Activated gamma-delta T cell (primary cell): ENCODE data around the gene SHB.

Source experiments
- DNase-seq: peaks from one replicate; lab custom pipeline; 2025; lab: John Stamatoyannopoulos, UW

SHB gene

DNA sequence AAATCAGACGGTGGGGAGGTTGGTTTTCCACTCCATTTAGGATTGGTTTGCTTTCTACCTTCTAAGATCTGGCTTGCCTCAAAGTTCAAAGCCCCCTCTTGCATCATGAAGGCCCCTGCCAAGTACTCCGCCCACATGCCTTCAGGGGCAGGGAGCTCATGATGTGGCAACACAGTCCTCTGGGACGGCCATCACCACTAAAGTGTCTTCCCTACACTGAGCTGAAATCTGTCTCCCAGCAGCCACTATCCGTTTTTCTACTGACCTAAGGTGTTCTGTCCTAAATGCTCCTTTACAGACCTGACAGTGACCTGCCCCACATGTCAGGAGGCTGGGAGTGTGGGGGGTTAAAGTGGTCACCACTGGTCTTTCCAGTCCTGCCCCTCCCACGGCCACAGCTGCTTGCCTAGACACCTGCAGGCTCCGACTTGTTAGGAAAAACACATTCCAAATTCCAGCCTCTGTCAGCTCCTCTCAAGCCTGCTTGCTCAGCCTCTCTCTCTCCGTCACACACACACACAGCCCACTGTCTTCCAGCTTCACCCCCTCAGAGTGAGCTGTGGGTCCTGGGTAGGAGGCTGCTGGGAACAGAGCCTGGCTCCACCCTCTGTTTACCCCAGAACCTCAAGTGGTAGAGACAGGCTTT lies 44.9 kb downstream of the SHB start:
- DNase-seq = no peak

DNA sequence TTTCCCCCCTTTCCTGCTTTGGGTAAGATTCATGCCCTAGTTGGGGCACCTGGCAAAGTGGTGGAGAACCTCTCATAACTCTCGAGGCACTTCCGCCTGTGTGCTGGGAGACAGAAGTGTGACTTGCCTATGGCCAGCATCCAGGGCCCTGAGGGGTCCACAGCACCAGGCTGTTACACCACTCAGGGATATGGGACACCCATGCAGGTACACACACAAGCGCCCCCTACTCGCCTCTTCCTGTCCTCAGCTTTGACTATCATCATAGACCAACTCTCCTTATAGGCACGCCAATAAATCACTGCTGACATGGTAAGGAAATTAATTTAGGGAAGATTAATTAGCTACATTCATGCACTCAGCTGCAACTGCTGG lies 45.4 kb downstream of the SHB start:
- DNase-seq = no peak

DNA sequence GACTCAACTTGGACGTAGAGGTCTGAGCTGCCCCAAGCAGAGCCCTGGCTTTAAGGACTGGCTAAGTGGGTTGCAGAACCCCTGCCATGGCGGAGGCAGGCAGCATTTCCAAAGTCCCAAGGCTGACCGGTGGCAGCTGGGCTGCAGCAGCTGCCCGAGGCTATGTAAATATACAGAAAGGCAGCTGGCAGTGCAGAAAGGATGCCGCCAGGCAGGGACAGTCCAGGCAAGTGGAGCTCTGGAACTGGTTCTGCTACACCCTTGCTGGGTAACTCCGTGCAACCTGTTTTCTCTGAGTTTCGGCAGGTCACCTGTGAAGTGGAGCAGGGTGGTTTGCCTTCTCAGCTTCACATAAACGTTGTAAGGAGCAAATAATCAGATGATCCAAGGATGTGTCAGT lies 46.0 kb downstream of the SHB start:
- DNase-seq = no peak

DNA sequence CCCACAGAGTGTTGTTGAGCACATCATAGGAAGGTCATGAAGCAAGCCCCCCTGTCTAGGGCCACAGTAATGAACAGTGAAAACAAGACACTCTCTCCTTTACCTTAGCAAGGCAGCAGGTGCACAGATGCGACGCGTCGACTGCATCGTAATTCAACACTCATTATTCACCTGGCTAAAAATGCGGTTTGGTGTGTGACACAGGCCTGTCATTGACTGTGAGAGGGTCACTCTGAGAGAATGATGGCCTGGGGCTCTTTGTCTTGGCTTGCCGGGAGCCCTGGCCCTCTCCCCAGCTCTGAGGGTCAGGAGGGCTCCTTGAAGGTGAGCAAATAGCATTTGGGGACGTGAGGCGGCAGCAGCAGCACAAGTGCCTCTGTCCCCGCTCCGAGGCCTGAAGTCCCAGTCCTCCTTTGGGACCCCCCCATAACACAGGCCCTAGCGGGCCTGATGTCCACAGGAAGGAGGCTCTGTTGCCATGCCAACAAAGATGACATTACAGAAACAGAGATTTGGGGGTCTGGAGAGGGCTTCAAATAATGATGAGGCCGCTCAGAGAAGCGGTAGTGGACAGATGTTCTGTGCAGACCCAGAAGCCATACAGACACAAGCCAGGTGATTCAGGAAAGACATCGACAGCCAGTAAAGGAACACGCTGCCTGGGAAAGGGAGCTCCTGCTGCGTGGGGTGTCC lies 46.7 kb downstream of the SHB start:
- DNase-seq = no peak

DNA sequence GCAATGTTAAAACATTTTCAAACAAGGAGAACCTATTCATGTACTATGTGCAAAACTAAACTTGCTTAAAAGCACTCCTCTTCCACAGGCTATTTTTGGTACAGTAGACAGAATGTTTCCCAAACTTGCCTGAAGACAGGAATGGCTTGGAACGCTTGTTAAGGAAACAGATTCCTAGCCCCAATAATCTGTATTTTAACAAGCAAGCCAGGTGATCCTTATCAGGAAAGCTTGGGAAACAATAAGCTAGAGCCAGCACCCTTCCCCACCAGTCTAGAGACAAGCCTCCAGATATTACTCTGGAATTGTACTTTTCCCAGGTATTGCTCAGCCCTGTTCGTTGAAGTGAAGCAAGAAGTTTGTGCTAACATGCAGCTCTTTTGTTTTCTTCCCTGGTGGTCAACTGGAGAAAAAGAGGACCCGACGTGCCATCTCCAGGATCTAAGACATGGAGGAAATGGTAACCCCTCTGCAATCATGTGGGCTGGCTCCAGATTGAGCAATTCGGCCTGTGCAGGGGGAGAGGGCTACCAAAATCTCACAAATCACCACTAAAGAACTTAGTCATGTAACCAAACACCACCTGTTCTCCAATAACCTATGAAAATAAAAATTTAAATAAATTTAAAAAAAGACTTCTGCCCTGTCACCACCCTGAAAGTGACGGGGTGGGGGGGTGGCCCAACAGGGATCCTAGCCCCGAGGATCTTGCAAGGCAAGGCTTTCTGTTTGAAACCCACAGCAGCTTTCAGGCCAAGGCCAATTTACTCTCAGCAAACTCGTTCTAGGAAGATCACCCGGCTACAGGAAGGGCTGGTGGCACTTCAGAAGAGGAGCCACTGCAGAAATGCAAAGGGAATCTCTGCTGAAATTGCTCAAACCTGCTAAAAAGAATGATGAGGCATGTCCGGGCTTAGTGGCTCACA lies 48.6 kb downstream of the SHB start:
- DNase-seq = no peak

DNA sequence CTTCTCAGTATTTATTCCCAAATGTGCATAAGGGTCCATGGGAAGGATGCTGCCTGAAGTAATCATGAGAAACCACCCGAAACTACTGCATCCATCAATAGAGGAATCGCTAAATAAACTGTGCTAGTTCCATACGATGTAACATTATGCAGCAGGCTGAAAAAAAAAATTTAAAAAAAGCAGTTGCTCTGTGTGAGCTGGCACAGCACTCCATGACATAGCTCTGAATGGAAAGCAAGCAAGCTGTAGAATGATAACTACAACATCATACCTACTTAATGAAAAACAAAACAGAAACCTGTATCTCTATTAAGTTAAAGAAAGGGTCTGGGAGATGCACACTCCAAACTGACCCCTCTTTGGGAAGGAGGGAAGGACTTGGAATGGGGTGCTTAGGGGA lies 49.3 kb downstream of the SHB start:
- DNase-seq = no peak

DNA sequence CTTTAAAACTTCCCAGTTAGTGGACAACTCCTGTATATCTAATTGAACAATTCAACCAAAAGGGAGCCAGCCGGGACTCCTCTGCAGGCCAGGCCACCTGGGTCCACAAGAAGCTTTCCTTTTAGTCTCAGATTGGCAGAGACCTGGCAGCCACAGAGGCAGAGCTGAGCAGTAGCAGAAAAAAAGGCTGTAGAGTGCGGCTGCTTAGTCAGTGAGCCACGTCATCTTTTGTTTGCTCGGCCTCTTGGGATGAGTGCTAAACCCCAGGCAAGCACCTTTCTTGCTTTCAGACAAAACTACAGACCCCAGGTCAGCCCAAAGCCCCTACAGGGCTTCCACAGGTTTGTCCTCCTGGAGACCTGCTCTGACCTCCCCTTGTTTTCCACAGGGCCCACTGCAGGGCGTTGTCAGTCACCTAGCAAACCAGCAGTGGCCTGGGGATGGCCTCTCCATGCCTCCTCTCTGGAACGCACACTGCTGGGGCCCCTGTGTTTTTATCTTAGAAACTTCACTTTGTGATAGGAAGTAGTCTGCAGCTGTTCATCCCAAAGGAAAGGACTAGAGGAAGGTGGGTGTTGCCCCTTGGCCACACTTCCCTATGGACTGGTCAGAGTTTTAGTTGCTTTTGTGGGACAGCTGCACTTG lies 49.9 kb downstream of the SHB start:
- no peak for DNase-seq

DNA sequence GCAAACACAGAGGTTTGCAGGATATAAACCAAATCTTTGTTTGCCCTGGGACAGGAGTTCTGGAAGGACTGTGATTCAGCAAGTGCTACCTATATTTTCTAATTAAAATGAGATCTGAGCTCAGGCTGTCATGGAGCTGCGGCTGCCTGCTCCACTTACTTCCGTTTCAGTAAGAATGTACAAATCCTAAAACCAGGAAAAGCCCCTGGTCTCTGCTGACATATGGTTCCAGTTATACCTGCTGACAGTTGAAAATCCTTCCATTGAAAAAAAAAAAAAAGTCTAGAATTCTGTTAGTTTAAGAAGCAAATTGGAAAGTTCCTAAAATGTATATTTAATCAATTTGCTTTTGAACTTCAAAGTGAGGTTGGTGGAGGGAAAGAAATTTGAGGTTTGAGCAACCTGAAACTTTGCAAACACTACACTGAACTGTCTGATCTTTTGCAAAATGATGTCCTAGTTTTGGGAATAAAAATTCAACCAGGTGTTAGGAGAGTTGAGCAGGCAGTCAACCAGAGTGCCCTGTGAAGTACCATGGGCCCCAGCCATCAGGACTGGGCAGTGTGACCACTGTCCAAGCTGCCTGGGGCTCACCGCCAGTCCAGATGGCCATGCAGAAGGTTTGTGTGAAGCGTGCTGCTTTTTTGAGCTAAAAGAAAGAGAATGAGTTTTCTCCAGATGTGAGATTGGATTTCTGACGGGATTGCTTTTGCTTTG lies 50.6 kb downstream of the SHB start:
- DNase-seq = no peak

DNA sequence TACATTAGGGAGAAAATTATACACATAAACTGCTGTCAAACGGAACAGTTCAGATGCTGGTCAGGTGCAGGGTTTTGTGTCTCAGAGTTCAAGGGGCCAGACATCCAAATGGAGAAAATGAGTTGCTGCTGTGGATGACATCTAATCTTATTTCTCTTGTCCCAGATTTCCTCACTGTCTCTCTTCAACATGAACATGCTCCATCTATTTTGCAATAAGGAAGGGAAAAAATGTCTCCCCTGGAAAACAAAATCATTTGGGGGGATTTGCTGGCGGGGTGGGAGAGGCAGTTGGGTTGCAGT lies 51.2 kb downstream of the SHB start:
- DNase-seq = no peak

DNA sequence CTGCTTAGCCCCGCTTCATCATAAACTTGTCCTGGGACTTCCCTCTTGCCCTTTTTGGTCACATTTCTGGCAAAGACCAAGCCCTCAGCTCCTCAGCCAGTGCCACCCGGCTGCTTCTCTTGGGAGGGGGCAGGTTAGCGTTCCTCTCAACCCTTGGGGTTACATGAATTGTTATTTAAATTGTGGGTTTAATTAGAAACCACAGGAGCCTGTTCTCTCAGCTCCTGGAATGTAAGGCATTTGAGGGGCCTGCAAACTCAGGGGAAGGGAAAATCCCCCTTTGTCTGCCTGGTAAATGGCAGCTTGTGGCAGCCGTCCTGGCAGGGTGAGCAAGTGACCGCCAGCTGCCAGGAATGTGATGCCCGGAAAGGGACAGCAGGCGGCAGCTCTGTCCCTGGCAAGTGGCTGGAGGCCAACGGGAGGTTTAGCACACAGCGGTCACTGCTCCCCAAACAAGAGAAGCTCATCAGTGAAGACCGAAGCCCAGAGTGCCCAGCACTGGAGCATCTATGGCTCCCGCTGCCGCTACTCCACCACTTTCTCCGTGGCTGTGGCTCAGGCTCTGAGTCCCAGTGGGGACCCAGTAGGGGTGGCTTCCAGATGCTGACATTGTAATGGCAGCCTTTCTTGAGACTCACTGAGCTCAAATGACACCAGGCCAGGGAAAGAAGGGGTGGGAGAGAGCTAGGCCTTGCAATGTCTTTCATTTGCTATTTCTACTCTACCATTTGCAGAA lies 51.7 kb downstream of the SHB start:
- DNase-seq = no peak

DNA sequence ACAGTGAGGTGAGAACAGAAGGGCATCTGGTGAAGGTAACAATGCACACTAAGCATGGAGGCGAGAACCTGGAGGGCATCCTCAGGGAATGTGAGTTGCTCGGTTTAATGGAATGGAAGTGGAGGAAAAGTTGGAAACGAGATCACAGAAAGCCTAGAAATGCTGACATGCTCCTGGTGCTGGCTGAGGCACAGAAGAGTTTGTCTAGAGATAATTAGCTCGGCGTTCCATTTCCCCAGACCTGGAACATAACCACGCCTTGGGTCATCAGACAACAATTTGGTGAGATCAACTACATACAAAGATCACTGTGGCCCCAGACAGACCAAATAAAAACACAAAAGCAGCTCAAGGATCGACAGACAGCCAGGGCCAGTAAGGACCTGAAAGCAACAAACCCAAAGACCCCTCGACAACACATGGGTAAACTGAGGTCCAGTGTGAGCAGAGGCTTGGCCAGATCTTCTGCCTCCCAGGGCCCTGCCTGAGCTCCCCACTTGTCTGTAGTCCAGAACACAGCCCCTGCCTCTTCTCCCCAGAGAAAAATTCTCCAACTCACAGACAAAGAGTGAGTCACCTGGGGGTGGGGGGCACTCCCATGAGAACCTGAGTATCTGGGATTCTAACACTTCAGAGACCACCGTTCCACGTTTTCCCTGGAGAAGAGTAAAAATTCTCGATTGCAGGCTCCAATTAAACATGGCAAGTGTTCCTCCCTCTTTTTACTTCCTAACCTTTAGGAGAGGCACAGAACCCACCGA lies 52.5 kb downstream of the SHB start:
- DNase-seq = no peak

DNA sequence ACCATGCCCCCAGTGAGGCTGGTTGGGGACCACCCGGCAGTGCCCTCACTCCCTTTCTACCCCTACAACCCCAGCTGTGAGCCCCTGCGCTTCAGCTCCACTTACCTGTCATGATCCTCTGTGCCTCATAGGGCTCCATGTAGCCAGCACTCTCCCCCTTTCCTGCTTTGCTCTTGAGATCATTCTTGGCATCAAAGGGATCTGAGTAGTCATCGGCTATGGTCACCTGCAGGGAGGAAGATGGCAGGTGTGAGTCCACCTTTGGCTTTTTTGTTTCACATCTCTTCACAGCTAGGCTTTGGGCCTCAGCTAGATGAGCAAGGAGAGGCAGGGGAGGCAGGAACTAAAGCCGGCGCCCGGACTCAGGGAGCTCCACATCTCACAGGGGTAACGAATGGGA lies 53.1 kb downstream of the SHB start:
- DNase-seq = no peak

DNA sequence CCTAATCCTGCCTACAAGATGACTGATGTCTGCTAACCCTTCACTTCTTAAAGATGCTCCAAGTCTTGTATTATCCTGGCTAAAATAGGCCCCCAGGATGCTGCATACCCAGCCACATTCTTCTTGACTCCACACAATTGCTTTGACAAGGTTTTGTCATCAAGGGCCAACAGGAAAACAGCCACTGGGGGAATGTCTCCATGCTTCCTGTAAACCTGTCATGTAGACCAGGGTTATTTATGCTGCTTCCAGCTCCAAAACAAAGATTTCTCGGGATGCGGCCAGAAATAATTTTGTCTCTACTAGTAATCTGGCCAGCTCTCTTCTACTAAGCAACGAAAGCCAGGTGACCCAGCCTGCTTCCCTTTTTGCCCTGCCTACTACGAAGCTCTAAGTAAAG lies 53.8 kb downstream of the SHB start:
- DNase-seq = no peak

DNA sequence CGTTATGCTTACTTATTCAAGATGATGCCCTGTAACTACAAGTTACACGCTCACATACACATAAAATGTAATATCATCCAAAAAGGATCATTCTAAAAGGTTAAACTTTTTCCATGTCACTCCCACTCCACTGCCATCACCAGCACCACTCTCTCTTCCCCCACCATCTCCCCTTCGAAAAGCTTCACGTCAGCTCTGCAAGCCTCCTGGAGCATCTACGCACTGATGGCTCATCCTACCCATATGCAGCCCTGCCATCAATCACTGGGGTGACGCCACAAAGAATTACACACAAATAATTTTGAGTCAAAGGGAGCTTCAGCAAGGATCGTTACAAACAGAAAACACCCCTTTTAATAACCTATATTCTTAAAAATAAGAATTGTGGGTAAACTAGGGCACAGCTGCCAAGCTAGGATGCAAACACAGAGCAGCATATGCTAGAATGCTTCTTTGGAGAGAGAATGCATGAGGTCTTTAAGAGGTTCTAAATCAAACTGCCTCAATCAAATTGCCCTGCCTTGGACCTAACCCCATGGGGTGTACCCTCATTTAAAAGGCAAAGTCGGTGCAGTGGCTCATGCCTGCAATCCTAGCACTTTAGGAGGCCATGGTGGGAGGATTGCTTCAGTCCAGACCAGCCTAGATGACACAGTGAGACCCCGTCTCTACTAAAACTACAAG lies 56.1 kb downstream of the SHB start:
- DNase-seq = no peak

DNA sequence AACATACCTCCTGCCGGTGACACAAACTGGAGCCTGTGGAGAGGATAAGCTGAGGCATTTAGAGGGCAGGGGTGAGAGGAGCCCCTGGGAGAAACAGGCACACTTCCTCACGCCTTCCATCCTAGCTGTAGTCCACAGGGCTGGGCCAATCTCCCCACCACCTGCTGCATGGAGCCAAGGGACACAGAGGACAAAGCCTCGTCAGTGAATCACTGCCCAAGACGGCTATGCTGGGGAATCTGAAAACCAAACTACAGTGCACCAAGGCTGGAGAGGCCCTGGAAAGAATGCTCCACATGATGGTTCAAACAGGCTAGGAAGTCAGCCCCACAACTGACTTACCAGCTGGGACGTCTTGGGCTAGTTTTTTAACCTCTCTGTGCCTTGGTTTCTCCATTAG lies 57.0 kb downstream of the SHB start:
- no peak for DNase-seq

DNA sequence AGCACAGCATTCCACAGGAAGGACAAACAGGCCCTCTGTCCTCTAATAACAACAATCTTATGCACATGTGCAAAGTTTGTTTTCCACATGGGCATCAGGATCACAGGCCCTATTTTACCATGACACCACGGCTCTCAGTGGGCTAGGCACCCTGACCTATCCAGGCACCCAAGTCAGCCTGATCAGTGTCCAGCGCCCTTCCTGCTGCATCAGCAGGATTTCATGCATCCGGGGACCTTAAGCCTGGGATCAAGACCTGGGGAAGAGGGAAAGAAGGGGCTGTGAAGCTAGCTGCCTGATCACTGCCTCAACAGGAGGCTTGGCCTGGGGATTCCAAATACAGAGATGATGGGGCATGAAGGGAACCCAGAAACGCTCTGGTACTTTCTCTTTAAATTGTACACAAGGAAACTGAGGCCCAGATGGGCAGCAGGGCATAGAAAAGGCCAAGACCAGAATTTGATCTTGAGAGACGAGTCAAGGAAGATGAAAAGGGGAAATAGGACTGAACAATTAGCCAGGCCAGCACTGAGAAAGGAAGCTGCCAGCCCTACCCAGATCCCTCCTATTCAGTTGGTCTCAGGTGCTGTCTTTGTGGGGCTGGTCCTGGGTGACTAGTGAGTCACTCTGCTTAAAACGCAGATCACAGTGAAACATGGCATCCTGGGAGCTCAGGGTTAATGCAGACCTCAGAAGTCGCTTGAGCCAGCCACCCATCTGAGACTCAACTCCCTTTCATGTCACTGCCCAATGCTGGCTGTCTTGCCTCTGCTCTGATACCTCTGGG lies 57.9 kb downstream of the SHB start:
- DNase-seq = no peak

DNA sequence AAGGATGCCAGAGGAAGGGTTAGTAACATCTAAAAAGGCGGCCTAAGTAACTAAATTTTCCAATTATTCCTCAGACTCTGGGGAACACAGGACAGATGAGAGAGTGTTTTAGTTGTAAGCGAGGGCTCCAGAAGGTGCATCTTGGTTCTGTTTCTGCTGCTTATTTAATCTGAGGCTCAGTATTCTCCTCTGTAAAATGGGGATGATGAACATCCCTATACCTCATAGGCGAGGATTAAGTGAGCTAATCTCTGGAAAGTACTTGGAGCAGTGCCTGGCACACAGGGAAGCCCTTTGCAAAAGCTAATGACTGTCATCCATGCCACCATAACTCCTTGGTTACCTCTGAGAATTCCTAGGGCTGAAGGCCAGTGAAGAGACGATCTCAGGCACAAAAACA lies 59.0 kb downstream of the SHB start:
- no peak for DNase-seq

DNA sequence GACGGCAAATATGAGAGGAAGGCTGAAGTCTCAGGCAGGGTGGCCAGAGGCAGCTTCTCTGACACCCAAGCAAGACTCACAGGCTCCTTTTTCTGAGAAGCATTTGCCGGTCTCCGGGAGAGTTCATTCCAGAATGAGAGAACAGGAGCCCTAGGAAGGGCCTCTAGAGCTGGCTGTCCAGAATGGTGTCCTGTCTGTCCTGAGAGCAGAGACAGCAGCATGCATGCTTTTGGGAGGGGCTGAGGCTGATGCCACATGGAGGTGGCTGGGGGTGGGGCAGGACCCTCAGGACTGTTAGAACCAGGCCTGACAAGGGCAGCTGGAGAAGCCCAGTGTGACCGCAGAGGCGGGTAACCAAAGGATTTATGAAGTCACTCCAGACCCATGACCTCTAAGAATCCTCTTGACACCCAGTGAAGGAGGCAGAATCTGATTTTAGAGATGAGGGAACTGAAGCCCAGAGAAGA lies 60.0 kb downstream of the SHB start:
- no peak for DNase-seq
